ENCODE results near the gene PITPNM3. TPM values are rescaled to one million over a fixed set of nuclear protein-coding genes. Genes with fewer than 3 reads are reported as not detected.

The PITPNM3 gene
- total and polyA plus RNA-seq, 2 of the 8 experiments (the other 6 are each of a cell fraction or from before 2014, with no cell fraction given) = 1.7 to 3.1 TPM

GRCh38 chr17:6503641-6504195, 52.6 kb downstream of the PITPNM3 start:
- Histone ChIP-seq H3K27ac (ENCODE audit: low read depth, low read length) (no peak overlapping the region), H2BK20ac (ENCODE audit: low read length) (no peak overlapping the region), H4K91ac (replicated peaks; ENCODE audit: insufficient read length, low read length) (no peak overlapping the region), H2BK5ac (ENCODE audit: low read depth, low read length) (no peak overlapping the region), H3K79me2 (ENCODE audit: control insufficient read depth in 1 of 2, insufficient read depth in 2 of 2, low read length in 2 of 2) (no peaks in the 10 kb centered on the region), H2BK120ac (replicated peaks; ENCODE audit: low read depth, low read length) (no peak overlapping the region), H4K20me1 (replicated peaks in 1 of 2; ENCODE audit: control insufficient read depth in 1 of 2, insufficient read depth in 2 of 2, low read length in 2 of 2) (no peaks in the 10 kb centered on the region), H2BK12ac (ENCODE audit: low read depth, low read length) (no peak overlapping the region), H2AFZ (ENCODE audit: low read length) (no peak overlapping the region), H3K27me3 (replicated peaks in 1 of 4; ENCODE audit: control insufficient read depth in 3 of 4, extremely low read depth in 1 of 4, insufficient read depth in 3 of 4, low read length in 3 of 4) (no peaks in the 10 kb centered on the region), H4K5ac (ENCODE audit: insufficient read length, low read depth, low read length) (no peak overlapping the region), H3K23me2 (ENCODE audit: low read depth, low read length) (no peaks in the 10 kb centered on the region), H3K18ac (ENCODE audit: extremely low read depth, low read length) (no peak overlapping the region), H3K56ac (replicated peaks; ENCODE audit: insufficient read length, low read depth, low read length) (no peak overlapping the region), H2AK5ac (ENCODE audit: low read depth, low read length) (no peak overlapping the region), H3K23ac (ENCODE audit: insufficient read length) (no peak overlapping the region), H3K4ac (replicated peaks; ENCODE audit: insufficient read length, low read depth, low read length) (no peak overlapping the region), H2BK15ac (ENCODE audit: low read length) (no peak overlapping the region), H3K9me3 (ENCODE audit: insufficient read depth in 2 of 2, low read depth in 1 of 2, low read length in 1 of 2) (no peaks in the 10 kb centered on the region; a peak in 1 of 4 replicates), H4K8ac (ENCODE audit: extremely low read depth, insufficient read depth, low read length) (no peak overlapping the region; the same call in 1 of the 2 replicates), H3K79me1 (ENCODE audit: low read depth, low read length) (no peaks in the 10 kb centered on the region), H3K4me1 (replicated peaks in 1 of 4; ENCODE audit: control insufficient read depth in 3 of 4, insufficient read depth in 4 of 4, low read length in 3 of 4) (peaks cover 0 to 10% (median 3%) of the 10 kb centered on the region in 4 experiments; a peak in 4 of 7 replicates), H3K4me3 (ENCODE audit: extremely low read depth in 1 of 4, insufficient read depth in 2 of 4, low read depth in 3 of 4, low read length in 4 of 4) (no peak overlapping the region), H3K4me2 (ENCODE audit: insufficient read depth in 1 of 2, low read depth in 2 of 2, low read length in 2 of 2) (no peak overlapping the region), H3K9ac (replicated peaks in 1 of 4; ENCODE audit: extremely low read depth in 1 of 4, low read depth in 3 of 4, low read length in 3 of 4) (no peak overlapping the region), H3K36me3 (ENCODE audit: control insufficient read depth in 2 of 4, insufficient read depth in 4 of 4, low read length in 3 of 4) (no peaks in the 10 kb centered on the region), H3K14ac (ENCODE audit: insufficient read length) (no peak overlapping the region)
- TF ChIP-seq SIN3A (conservative IDR thresholded peaks at IDR 0.05 in 1 of 2, IDR thresholded peaks at IDR 0.05 in 1 of 2; ENCODE audit: low read depth in 1 of 2, low read length in 2 of 2) (no peak), GABPA (IDR thresholded peaks at IDR 0.05; ENCODE audit: borderline replicate concordance, insufficient read depth, low read length) (no peak), BACH1 (IDR thresholded peaks at IDR 0.05; ENCODE audit: low read length) (no peak), EGR1 (IDR thresholded peaks at IDR 0.05; ENCODE audit: borderline replicate concordance, low read depth, low read length) (no peak), ATF2 (IDR thresholded peaks at IDR 0.05; ENCODE audit: low read length) (no peak), SAP30 (IDR thresholded peaks at IDR 0.05; ENCODE audit: insufficient read depth, insufficient replicate concordance, low read length) (no peak), RNF2 (IDR thresholded peaks at IDR 0.05; ENCODE audit: borderline replicate concordance, low read depth, low read length, missing control alignments, poor library complexity, severe bottlenecking) (no peak), TAF1 (IDR thresholded peaks at IDR 0.05; ENCODE audit: low read depth, low read length) (no peak)
- CTCF ChIA-PET (ENCODE audit: partially characterized antibody) = interaction anchor here (0.8 to 3.6 kb wide), 5 partner anchors 8 to 36 kb away, joined by 3 to 11 read pairs (median 3); no protein-coding TSS in a partner anchor
- 85% methylated on average over 7 of the region's 7 CpGs; no CpG with 5 or more reads in 1 of the 2 experiments for WGBS, 2 experiments (ENCODE audit: extremely low coverage in 1 of 2, insufficient coverage in 1 of 2, insufficient read length in 1 of 2, insufficient replicate concordance in 2 of 2, low coverage in 1 of 2, low lambda C conversion rate in 2 of 2, missing lambda C conversion rate in 1 of 2)
- FAIRE-seq = no peak
- no peak for DNase-seq (ENCODE audit: low read depth in 1 of 2, low spot score in 2 of 2)
- POLR2A ChIA-PET (ENCODE audit: partially characterized antibody) = no interaction called here
